Heart left ventricle (tissue), 16 donors: ENCODE data around the gene MAMDC4. TPM values are rescaled to one million over a fixed set of nuclear protein-coding genes. Genes with fewer than 3 reads are reported as not detected.
"Not testable (repeated sequence)": the region's sequence is repeated elsewhere in the genome, so short reads cannot be mapped to it uniquely, and the experiment has no call there.

ENCODE experiments used
- ATAC-seq, 4 donors: fragments of 200-7000 bp; cut with Tn5 transposase; one replicate each; pipeline ENCODE4 v1.9.1; 2020 to 2022; ENCODE audit warnings: moderate library complexity in 4 of 4, mild to moderate bottlenecking in 3 of 4, moderate number of reproducible peaks in 1 of 4
- DNase-seq, 5 donors: peaks; one replicate each; pipeline ENCODE4 v3.0.0-alpha.2; 2020
- H3K27ac ChIP-seq, 12 donors: fragments of 200-600 bp; sonication (generic) in 4 of 12; one replicate each; pipeline versions ENCODE4 v1.5.0 to v1.8.0; 2016 to 2022; ENCODE audit warnings: mild to moderate bottlenecking in 2 of 12
- H3K27me3 ChIP-seq, 9 donors: fragments of 200-600 bp; sonication (generic) in 2 of 9; one replicate each; pipeline versions ENCODE4 v1.5.1 to v1.8.0; 2016 to 2022; ENCODE audit warnings: mild to moderate bottlenecking in 3 of 9
- H3K36me3 ChIP-seq, 9 donors: fragments of 200-600 bp; sonication (generic) in 2 of 9; one replicate each; pipeline versions ENCODE4 v1.5.0 to v1.8.0; 2018 to 2022; ENCODE audit warnings: mild to moderate bottlenecking in 2 of 9
- H3K4me1 ChIP-seq, 12 donors: fragments of 200-600 bp; sonication (generic) in 4 of 12; one replicate each; pipeline versions ENCODE4 v1.5.0 to v1.8.0; 2016 to 2022; ENCODE audit warnings: mild to moderate bottlenecking in 3 of 12
- H3K4me3 ChIP-seq, 12 donors: fragments of 200-600 bp; sonication (generic) in 4 of 12; one replicate each; pipeline versions ENCODE4 v1.5.0 to v1.8.0; 2017 to 2022; ENCODE audit warnings: mild to moderate bottlenecking in 9 of 12, moderate library complexity in 4 of 12
- H3K9me3 ChIP-seq, 12 donors: fragments of 200-600 bp; sonication (generic) in 4 of 12; one replicate each; pipeline versions ENCODE4 v1.5.0 to v1.8.0; 2016 to 2022; ENCODE audit warnings: mild to moderate bottlenecking in 1 of 12
- CTCF ChIP-seq, 12 donors: fragments of 200-600 bp; sonication (generic) in 4 of 12; IDR thresholded peaks; one replicate each; pipeline versions ENCODE4 v1.5.0 to v1.8.0; 2018 to 2022; ENCODE audit warnings: antibody characterized with exemption in 12 of 12, mild to moderate bottlenecking in 5 of 12
- POLR2A ChIP-seq, 2 donors: fragments of 450-650 bp; IDR thresholded peaks; one replicate each; pipeline ENCODE4 v1.6.1; 2017; ENCODE audit warnings: antibody characterized with exemption in 2 of 2, mild to moderate bottlenecking in 2 of 2, moderate library complexity in 2 of 2
- WGBS, 4 donors: extraction: QIAGEN DNeasy Blood & Tissue Kit in 2 of 4; methylation state at CpG; one replicate each; pipeline versions ENCODE4 v1.1.5 to v1.1.7; 2013 to 2018; 5-methylcytosine and 5-hydroxymethylcytosine counted together
- intact Hi-C, 10 donors: fragments of 100-400 bp; cut with DNase I; formaldehyde crosslinking; loops; one replicate each; pipeline versions ENCODE4 v1.11.1 to v1.14.2; 2022
- polyA plus RNA-seq, 2 donors: library from polyadenylated mRNA; stranded (reverse); fragments of 200-250 nt; gene quantifications; one replicate each; pipeline ENCODE4 v1.2.3, GENCODE V29; 2013
- total RNA-seq, 9 donors: library from RNA; depleted of rRNA in 2 of 9; stranded (reverse); fragments of >200 nt in 2 of 9; fragmentation: NEBNext Ultra II Directional in 3 of 9; extraction: Animal tissue kit (Norgen Biotek cat#: 25700) in 3 of 9; gene quantifications; one replicate each; pipeline versions ENCODE4 v1.1.0 to v1.2.4, GENCODE V29; 2016 to 2023
- donor health status: ischemic (EF 13 %, LVEDD 7.1; RV severe dilation, severe dysfunction).
- donor health status: healthy with polysubstance abuse.
- donor health status: DM: no; HTN: yes; CAD: no.
- donor health status: DM: no; HTN: no; CAD: no.
- donor health status: ischemic (EF 25% LVEDD 6.9; RV normal size, moderate dysfunction).
- donor health status: ischemic (EF 25% LVEDD 5.7; RV mildly dilated, moderate dysfunction).
- donor health status: healthy.
- donor health status: DM: yes; HTN: yes; CAD: no.
- donor health status: ischemic (EF 35%, LVEDD 5.7; RV mildly dilated, moderate dysfunction).
- donor health status: nonischemic (EF 11% LVEDD 7.7; RV severe dilation, severe dysfunction).
- donor health status: DM: yes; HTN: yes; CAD: no.
- donor health status: PGD.
- donor health status: ischemic (EF 29% LVEDD 5.4; RV normal size, mild dysfunction).
- donor health status: nonischemic (EF 23%, LVEDD 6.1; RV moderate dilation, normal function).

The MAMDC4 gene
- total and polyA plus RNA-seq, 11 donors = 2.9 to 14.9 (median 6.1) TPM

- ATAC-seq (no peak), DNase-seq (no peak)
- TF ChIP-seq POLR2A (IDR thresholded peaks at IDR 0.05) (no peak), CTCF (IDR thresholded peaks at IDR 0.05) (no peak)
- peaks cover 0 to 80% (median 56%) of the 10 kb centered on the region in 9 donors for H3K36me3 ChIP-seq
- H3K4me3 ChIP-seq = no peak overlapping the region
- no peaks in the 10 kb centered on the region for H3K9me3 ChIP-seq
- 88 to 93% (median 93%) methylated on average over 9 of the region's 9 CpGs for WGBS, 4 donors
- H3K27ac ChIP-seq = no peak overlapping the region
- intact Hi-C loops = no loop called here
- H3K27me3 ChIP-seq = no peaks in the 10 kb centered on the region
- peaks cover 0 to 6% (median 0%) of the 10 kb centered on the region in 12 donors for H3K4me1 ChIP-seq
Measured at GRCh38 chr9:136832581-136832980, 19.6 kb upstream of the MAMDC4 start.

GRCh38 chr9:136833381-136834048 lies 18.6 kb upstream of the MAMDC4 start:
- H3K27ac ChIP-seq, H3K4me3 ChIP-seq, H3K9me3 ChIP-seq, H3K27me3 ChIP-seq, ATAC-seq, H3K4me1 ChIP-seq, intact Hi-C loops: not testable (repeated sequence)
- H3K36me3 ChIP-seq = peaks cover 0 to 76% (median 49%) of the 10 kb centered on the region in 9 donors
- DNase-seq = peak in 3 of 5 donors; percentile 19 to 36 (median 31)
- WGBS, 4 donors = 74 to 91% (median 85%) methylated on average over 10 to 16 of the region's 16 CpGs

GRCh38 chr9:136835162-136835931 lies 16.8 kb upstream of the MAMDC4 start:
- WGBS, 4 donors = 91 to 94% (median 92%) methylated on average over 33 to 36 of the region's 36 CpGs
- no peaks in the 10 kb centered on the region for H3K9me3 ChIP-seq
- TF ChIP-seq POLR2A (IDR thresholded peaks at IDR 0.05) = no peak
- no peak for TF ChIP-seq CTCF (IDR thresholded peaks at IDR 0.05)
- H3K4me3 ChIP-seq = no peak overlapping the region
- ATAC-seq (no peak), DNase-seq (peak in 1 of 5 donors; percentile 18)
- no peak overlapping the region for H3K27ac ChIP-seq
- H3K4me1 ChIP-seq = peaks cover 0 to 2% (median 0%) of the 10 kb centered on the region in 12 donors
- peaks cover 0 to 76% (median 43%) of the 10 kb centered on the region in 9 donors for H3K36me3 ChIP-seq
- intact Hi-C loops = loop anchor here in 1 of 10 donors (5.0 kb wide), 1 partner anchor 33 kb away; no protein-coding TSS in a partner anchor
- no peaks in the 10 kb centered on the region for H3K27me3 ChIP-seq

- H3K36me3 ChIP-seq = peaks cover 0 to 75% (median 34%) of the 10 kb centered on the region in 9 donors
- H3K27me3 ChIP-seq = no peaks in the 10 kb centered on the region
- 89 to 92% (median 91%) methylated on average over 13 to 21 of the region's 21 CpGs for WGBS, 4 donors
- TF ChIP-seq CTCF (IDR thresholded peaks at IDR 0.05) (no peak), POLR2A (IDR thresholded peaks at IDR 0.05) (no peak)
- ATAC-seq = no peak
- peaks cover 0 to 9% (median 0%) of the 10 kb centered on the region in 12 donors for H3K4me1 ChIP-seq
- H3K9me3 ChIP-seq = no peaks in the 10 kb centered on the region
- peak in 1 of 5 donors; percentile 26 for DNase-seq
- intact Hi-C loops = loop anchor here in 1 of 10 donors (5.0 kb wide), 1 partner anchor 34 kb away; no protein-coding TSS in a partner anchor
- no peak overlapping the region for H3K4me3 ChIP-seq
- H3K27ac ChIP-seq = no peak overlapping the region
Measured at GRCh38 chr9:136835932-136836904, 15.9 kb upstream of the MAMDC4 start.
